NCI-H526 treated with DMSO at 0.1 percent for 48 hours (cell line): ENCODE measurements around the gene STX2.
"Not testable (repeated sequence)": the region's sequence is repeated elsewhere in the genome, so short reads cannot be mapped to it uniquely, and the experiment has no call there.

ENCODE experiments used
- DNase-seq: peaks from one replicate; lab custom pipeline; 2025; lab: John Stamatoyannopoulos, UW

STX2 gene

DNA sequence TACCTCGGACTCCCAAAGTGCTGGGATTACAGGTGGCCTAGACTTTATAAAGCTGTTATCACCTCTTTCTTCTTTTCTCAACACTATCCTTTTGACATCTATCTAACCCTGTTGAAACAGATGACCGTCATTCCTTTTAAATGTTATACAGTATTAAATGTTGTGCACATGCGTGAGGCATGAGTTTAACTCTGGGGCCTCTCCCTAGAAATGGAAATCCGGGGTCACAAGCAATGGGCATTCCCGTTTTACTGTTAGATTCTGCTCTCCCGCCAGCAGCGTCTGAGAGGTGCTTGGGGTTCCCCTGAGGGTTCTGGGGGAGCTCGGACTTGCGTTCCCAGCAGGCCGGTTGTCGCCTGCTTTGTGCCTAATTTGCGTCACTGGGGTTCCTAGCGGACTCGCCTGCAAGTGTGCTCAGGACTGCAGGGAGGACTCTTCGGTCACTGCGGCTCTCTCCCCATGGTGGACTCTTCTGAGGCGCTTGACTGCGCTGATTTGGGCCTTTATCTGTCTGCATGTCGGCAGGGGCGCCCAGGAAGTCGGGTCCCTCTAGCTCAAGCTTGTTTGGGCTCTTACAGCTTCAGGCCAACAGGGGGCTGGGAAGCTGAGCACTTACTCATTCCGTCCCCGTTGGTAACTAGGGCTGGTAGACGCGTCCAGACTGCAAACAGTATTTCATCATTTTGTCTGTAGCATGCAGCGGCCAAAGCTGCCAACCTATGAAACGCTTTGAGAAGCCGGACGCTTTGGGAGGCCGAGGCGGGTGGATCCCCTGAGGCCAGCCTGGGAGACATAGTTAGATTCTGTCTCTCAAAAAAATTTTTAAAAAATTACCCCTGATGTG, 31.6 kb upstream of the STX2 start:
- DNase-seq: no peak

DNA sequence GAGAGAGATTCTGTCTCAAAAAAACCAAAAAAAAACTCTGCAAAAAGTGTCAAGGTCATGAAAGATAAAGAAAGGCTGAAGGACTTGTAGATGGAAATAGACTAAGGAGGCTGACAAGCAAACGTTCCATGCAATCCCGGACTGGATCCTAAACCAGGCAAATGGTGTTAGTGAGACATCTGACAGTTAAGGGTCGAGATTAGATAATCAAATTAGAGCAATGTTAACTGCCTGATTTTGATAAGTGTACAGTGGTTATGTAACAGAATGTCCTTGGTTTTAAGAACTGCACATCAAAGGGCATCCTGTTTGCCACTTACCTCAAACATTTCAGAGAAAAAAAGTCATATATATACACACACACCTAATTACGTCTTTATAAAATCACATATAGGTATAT, 29.4 kb upstream of the STX2 start:
- peak; percentile 30 for DNase-seq

DNA sequence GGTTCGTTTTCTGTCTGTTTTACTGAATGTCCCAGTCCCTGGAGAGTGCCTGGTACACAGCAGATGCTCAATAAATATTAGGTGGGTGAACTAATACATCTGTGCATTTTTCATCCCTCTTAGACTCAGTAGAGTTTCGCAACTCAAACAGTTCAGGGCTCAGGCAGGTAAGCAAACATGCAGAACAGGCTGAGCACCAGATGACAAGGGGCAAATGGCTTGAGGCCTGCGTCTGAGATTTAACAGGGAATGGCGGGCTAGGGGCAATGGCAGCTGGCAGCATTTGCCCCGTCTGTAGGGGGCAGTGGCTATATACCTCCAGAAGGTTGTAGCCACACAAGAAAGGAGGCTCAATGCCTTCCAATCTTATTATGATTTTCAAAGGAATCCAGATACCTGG, 24.2 kb upstream of the STX2 start:
- no peak for DNase-seq

DNA sequence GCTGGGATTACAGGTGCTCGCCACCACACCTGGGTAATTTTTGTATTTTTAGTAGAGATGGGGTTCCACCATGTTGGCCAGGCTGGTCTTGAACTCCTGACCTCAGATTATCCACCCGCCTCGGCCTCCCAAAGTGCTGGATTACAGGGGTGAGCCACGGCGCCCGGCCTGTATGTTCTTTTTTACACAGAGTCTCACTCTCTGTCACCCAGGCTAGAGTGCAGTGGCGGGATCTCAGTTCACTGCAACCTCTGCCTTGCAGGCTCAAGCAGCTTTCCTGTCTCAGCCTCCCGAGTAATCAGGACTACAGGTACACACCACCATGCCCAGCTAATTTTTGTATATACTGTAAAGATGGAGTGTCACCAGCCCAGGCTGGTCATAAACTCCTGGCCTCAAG, 23.7 kb upstream of the STX2 start:
- not testable (repeated sequence) for DNase-seq

DNA sequence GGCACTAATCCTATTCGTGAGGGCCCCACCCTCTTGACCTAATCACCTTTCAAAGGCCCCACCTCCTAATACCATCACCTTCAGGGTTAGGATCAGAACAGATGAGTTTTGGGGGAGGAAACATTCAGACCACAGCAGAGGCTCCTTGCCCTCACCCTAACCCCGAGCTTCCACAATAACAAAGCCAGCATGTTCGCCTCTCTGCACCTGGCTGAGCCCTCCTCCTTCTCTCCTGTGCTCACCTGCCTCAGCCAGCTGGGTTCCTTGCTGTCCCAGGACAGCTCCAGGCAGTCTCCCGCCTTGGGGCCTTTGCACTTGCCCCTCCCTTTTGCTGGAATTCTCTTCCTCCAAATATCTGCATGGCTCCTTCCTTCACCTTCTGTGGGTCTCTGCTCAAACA, 23.1 kb upstream of the STX2 start:
- DNase-seq: no peak

DNA sequence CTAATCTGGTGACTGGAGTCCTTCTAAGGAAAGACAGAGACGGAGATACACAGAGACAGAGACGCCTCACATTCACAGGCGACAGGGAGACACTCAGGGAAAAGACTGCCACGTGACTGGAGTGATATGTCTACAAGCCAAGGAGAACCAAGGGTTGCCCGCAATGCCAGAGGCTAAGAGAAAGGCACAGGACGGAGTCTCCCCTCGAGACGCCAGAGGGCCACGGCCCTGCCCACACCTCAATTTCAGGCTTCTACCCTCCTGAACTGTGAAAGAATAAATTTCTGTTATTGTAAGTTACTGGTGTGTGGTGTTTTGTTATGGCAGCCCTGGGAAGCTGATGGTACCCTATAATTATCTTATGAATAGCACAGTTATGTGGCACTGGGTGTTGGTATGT, 21.3 kb upstream of the STX2 start:
- DNase-seq: no peak

DNA sequence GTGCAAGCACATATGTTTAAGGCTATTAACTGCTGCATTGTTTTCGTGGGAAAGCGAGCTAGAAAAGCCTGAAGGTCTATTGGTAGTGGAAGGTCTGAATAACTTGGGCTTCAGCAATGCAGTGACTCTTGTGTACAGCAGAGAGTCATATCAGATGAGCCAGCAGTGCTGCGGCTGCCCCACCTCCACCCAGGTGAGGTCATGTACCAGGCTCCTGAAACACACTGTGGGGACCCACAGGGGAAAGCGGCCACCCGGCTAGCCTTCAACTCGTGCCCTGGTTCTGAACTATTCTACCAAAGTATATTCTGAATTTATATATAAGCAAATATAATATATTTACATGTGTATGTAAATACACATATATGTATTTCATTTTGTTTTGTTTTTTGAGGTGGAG, 20.1 kb upstream of the STX2 start:
- DNase-seq: no peak

DNA sequence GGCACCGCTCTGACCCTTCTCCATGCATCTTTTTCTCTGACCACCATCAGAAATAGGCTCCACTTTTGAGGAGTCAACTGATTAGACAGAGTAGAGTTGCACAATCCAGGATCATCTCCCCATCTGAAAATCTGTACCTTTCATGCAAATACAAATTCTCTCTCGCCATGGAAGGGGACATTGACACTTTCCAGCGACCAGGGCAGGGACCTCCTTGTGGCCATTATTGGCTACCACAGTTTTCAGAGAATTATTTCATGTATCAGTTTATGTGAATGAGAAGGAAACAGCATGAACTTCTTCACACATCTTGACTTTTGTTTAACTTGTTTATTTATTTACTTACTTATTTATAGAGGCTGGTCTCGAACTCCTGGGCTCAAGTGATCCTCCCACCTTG, 19.0 kb upstream of the STX2 start:
- no peak for DNase-seq

DNA sequence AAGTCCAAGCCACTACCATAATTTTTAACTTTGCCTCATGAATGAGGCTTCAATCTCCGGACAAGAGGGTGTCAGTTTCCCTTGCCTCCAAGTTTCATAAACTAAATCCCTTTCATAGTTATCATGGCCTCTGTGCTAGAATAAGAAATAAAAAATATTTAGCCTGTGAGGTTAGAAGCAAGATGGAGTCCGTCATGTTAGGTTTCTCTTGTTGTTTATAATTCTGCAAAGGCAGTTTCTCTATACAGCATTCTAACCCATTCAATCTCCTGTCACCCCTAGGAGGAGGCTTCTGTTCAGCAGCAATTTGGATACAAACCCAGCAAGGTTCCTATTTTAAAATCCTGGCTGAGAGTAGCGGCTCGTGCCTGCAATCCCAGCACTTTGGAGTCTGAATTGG, 17.0 kb upstream of the STX2 start:
- no peak for DNase-seq

DNA sequence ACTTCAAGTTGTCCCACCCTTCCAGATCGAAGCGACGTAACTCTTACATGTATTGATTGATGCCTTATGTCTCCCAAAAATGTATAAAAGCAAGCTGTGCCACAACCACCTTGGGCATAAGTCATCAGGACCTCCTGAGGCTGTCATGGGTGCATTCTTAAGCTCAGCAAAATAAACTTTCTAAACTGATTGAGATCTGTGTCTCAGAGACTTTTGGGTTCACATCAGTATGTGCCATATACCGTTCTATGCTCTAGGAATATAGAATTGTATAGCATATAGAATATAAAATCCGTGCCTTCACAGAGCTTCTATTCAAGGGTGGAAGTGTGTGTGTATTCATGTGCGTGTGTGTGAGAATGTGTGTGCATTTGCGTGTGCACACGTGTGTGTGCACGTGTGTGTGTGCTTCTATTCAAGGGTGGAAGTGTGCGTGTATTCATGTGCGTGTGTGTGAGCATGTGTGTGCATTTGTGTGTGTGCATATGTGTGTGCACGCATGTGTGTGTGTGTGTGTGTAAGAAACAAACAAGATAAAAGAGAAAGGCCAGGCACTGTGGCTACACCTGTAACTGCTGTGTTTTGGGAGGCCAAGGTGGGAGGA, 11.5 kb upstream of the STX2 start:
- DNase-seq: no peak

DNA sequence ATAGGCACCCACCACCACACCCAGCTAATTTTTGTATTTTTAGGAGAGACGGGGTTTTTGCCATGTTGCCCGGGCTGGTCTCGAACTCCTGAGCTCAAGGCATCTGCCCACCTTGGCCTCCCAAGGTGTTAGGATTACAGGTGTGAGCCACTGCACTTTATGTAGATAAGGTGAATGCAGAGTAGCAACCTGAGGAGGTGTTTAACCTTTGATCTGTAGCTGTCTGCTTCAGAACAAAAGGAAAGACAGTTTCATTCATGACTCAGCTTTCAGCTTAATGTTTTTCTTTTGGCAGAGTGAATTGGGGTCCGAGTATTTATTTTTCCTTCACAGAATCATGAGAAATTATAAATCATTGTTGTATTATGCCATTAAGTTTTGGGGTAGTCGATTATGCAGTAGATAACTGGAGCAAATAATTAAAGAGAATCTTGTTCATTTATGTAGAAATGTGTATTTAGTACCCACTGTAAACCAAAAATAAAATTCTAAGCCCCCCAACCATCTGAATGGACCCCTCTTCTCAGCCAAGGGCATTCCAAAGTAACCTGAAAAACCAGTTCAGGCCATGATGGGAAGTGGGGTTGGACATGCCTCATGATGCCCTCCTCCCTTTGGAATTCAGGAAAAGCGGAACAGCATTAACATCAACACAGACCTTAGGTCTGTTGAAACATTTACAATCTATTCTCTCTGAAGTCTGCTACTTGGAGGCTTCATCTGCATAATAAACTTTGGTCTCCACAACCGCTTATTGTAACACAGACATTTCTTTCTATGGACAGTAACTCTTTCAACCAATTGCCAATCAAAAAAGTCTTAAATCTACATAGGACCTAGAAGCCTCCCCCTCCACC, 10.7 kb upstream of the STX2 start:
- no peak for DNase-seq

DNA sequence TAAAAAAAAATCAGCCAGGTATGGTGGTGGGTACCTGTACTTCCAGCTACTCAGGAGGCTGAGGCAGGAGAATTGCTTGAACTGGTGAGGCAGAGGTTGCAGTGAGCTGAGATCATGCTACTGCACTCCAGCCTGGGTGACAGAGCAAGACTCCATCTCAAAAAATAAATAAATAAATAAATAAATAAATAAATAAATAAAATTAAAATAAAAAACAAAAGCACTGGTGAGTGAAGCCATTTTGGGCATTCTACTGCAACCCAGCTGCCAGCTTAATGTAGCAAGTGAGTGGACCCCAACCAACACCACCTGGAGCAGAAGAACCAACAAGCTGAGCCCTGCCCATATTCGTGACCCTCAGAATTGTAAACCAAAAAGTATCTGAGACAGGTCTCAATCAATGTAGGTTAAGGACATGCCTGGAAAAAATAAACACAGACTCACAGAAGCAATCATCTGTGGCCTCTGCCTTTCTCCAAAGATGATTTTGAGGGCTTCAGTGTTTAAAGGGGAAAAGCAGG, 9.8 kb upstream of the STX2 start:
- not testable (repeated sequence) for DNase-seq

DNA sequence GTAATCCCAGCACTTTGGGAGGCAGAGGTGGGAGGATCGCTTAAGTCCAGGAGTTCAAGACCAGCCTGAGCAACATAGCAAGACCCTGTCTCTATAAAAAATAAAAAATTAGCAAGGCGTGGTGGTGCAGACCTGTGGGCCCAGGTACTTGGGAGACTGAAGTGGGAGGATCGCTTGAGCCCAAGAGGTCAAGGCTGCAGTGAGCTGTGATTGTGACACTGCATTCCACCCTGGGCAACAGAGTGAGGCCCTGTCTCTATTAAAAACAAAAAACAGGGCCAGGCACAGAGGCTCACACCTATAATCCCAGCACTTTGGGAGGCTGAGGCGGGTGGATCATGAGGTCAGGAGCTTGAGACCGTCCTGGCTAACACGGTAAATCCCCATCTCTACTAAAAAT, 9.1 kb upstream of the STX2 start:
- DNase-seq: not testable (repeated sequence)

DNA sequence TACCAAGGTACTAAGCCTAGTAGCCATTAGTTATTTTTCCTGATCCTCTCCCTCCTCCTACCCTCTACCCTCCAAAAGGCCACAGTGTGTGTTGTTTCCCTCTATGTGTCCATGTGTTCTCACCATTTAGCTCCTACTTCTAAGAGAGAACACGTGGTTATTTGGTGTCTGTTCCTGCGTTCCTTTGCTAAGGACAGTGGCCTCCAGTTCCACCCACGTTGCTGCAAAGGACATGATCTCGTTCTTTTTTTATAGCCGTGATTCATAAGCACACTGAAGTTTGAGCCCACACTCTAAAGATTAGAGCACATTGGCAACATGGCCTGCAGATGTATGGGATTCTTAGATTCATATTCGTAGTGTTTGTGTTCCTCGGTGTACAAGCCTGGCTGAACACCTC, 8.1 kb upstream of the STX2 start:
- DNase-seq: no peak

DNA sequence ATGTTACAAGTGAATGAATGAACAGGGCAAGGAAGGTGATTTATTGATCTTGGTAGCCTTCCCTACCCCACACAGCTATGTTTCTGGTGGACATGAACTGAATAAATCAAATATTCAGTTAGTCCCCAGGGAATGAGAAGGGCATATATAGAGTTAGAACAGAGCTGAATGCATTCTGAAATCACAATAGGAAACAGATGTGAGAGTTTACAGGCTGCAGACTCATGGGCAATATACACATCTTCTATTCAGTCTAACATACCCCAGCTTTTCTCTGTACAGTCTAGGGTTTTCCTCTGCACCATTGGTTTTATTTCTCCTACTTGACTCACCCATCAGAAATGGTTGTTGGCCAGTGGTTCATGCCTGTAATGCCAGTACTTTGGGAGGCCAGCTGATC, 7.3 kb upstream of the STX2 start:
- no peak for DNase-seq

DNA sequence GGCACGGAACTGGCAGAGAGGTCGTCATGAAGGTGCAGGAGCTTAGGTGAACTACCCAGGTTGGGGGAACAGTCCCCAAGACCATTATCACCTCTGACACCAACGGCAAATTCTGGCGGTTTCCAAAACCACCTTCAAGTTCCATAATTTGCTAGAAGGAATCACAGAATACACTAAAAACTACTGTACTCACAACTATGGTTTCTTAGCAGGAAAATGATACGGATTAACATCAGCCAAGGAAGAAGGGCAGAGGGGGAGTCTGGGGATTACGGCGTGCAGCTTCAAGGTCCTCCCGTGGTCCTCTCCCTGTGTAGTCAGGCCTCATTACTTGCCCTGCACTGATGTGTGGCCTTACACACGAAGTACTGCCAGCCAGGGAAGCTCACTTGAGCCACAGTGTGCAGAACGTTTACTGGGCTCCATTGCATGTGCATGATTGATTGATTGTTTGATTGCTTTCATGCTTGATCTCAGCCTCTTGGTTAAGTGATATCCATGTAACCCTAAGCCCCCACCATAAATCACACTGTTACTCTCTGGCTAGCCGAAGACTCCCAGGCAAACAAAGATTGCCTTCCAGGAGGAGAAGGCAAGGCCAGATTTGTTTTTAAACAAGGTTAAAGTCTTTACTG, 837 bp upstream of the STX2 start:
- no peak for DNase-seq

DNA sequence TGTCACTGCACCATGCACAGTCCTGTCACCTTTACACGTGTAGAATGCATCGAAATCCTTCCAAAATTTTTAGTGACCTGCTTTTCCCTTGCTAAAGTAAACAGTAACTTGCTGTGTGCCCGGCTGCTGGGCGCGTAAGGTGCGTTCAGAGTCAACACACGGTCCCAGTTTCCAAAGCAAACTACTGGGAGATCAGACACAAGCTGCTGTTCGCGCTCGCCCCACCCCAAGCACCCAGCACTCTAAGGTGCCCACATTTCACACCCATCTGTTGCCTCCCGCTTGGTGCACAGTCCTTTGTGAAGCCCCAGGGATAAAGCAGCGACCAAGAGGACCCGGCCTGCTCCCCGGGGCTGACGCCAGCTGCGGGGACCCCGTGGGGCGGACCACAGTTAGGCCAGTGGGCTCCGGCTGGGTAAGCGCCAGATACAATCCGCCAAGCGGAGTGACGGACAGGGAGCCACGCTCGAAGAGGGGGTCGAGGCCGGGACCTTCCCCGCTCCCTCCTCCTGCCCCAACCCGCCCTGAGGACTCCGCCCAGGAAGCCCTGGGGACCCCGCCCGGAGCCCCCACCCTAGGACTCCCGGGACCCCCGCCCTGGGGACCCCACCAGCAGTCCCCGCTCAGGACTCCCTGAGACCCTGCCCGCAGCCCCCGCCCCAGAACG, 633 bp downstream of the STX2 start:
- no peak for DNase-seq

DNA sequence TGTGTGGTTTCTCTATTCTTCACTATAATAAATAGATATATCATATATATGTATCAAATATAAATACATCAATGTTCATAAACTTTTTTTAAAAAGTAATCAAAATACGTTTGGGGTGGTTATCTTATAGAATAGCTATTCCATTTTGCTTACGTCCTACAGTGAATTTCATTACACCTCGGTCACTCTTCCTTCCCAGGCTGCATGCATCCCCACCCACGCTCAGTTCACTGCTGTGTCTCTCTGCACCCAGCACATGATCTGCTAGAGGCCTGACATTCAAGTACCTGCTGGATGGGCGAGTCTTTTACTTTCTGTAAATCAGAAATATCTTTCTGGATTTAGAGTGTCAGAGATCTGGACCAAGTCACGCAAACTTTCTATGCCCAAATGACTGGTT, 3.6 kb downstream of the STX2 start:
- no peak for DNase-seq

DNA sequence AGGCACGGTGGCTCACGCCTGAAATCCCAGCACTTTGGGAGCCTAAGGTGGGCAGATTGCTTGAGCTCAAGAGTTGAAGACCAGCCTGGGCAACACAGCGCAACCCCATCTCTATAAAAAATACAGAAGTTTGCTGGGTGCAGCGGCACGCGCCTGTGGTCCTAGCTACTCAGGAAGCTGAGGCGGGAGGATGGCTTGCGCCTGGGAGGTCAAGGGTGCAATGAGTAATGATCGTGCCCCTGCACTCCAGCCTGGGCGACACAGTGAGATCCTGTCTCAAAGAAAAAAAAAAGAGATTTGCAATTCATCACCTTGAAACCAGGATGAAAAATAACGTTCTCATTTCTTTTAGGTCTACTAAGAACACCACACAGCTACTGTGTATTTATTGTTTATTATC, 4.0 kb downstream of the STX2 start:
- DNase-seq: no peak

DNA sequence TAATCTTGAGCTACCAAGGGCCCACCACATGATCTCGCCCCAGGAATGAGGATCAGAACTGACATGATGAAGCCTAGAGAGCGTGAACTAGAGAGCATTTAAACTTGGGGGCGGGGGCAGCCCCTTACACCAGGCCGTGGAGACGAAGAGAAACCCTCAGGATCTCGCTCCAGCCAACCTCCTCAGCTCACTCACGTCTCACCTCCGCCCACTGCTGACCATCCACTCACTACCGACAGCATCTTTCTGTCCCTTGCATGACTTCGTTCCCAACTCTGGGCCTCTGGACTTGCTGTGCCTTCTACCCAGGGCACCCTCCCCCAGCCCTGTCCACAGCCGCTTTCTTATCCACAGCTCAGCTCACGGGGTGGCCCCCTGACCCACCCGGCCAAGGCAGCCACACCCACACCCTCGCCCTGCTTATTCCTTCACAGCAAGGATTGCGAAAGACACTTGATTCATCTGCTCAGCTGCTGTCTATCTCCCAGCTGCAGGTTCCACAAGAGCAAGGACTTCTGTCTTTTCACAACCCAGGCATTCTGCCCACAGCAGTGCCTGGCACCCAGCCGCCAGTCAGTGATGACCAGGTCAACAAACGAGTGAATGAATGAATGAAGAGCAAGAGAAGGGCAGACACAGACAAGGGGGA, 6.4 kb downstream of the STX2 start:
- no peak for DNase-seq

DNA sequence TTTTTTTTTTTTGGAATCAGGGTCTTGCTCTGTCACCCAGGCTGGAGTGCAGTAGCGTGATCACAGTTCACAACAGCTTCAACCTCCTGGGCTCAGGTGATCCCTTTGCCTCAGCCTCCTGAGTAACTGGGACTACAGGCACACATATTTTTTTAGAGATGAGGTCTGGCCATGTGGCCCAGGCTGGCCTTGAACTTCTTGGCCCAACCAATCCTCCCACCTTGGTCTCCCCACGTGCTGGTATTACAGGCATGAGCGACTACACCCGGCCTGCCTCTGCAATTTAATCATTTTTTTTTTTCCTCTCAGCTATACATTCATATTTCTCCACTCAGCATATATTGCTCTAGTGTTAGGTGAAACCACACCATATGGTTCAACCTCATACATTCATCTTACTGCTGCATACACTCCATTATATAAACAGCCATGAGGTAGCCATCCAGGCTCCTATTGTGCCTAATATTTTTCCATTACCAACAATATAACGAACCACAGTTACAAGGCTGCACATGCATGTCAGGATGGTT, 7.1 kb downstream of the STX2 start:
- no peak for DNase-seq
